Lower leg skin (tissue), 3 donors: Measurements from ENCODE around the gene C11orf91.

ENCODE experiments used
- CTCF ChIP-seq, 3 donors: fragments of 450-650 bp; IDR thresholded peaks; one replicate each; pipeline ENCODE4 v1.5.1; 2016; ENCODE audit warnings: antibody characterized with exemption in 3 of 3, mild to moderate bottlenecking in 3 of 3, moderate library complexity in 2 of 3
- POLR2A ChIP-seq, 2 donors: fragments of 450-650 bp; IDR thresholded peaks; one replicate each; pipeline ENCODE4 v1.6.1; 2016 to 2017; ENCODE audit warnings: antibody characterized with exemption in 2 of 2, mild to moderate bottlenecking in 1 of 2, moderate library complexity in 1 of 2

GRCh38 chr11:33706966-33707365 lies 6.3 kb upstream of the C11orf91 start:
- TF ChIP-seq POLR2A (IDR thresholded peaks at IDR 0.05), result no peak
- TF ChIP-seq CTCF (IDR thresholded peaks at IDR 0.05), result no peak
